ENCODE results near the gene RAD23A. TPM values are rescaled to one million over a fixed set of nuclear protein-coding genes. Genes with fewer than 3 reads are reported as not detected.

The RAD23A gene
- total RNA-seq, 4 donors from 2014 or later: 101 to 128 (median 105) TPM

GRCh38 chr19:12930002-12930645, 15.5 kb upstream of the RAD23A start:
- H3K4me3 ChIP-seq (ENCODE audit: low read depth, poor library complexity, severe bottlenecking): no peak overlapping the region
- intact Hi-C loops (cut with DNase I; ENCODE audit: low total_unique reads): no loop called here
- WGBS, 2 donors: 92 to 94% methylated on average over 19 of the region's 19 CpGs
- TF ChIP-seq POLR2A (IDR thresholded peaks at IDR 0.05): no peak
- TF ChIP-seq CTCF (IDR thresholded peaks at IDR 0.05): no peak
- DNase-seq (ENCODE audit: low spot score in 2 of 2): no peak

- intact Hi-C loops (cut with DNase I; ENCODE audit: low total_unique reads): no loop called here
- H3K4me3 ChIP-seq (ENCODE audit: low read depth, poor library complexity, severe bottlenecking): peak overlapping the region; percentile 82
- TF ChIP-seq CTCF (IDR thresholded peaks at IDR 0.05): no peak
- no peak for TF ChIP-seq POLR2A (IDR thresholded peaks at IDR 0.05)
- DNase-seq (ENCODE audit: low spot score in 2 of 2): no peak
- WGBS, 2 donors: 29 to 33% methylated on average over 16 of the region's 16 CpGs
Measured at GRCh38 chr19:12932392-12933286, 13.0 kb upstream of the RAD23A start.

GRCh38 chr19:12933287-12934072, 12.2 kb upstream of the RAD23A start, which contains the start of gene FARSA:
Gene FARSA (minus strand): TSS chr19:12933711. CDS start chr19:12933696, 15 bp downstream.
- H3K4me3 ChIP-seq (ENCODE audit: low read depth, poor library complexity, severe bottlenecking): peak within 1 kb of the TSS; percentile 82
- WGBS, 2 donors: 3 to 5% methylated on average over 46 to 47 of the region's 51 CpGs
- intact Hi-C loops (cut with DNase I; ENCODE audit: low total_unique reads): no loop called here
- peak; percentile 92 to 99 for DNase-seq (ENCODE audit: low spot score in 2 of 2)
- TF ChIP-seq CTCF (IDR thresholded peaks at IDR 0.05) (no peak), POLR2A (IDR thresholded peaks at IDR 0.05) (no peak)

- H3K4me3 ChIP-seq (ENCODE audit: low read depth, poor library complexity, severe bottlenecking): no peak overlapping the region
- TF ChIP-seq CTCF (IDR thresholded peaks at IDR 0.05): no peak
- no peak for TF ChIP-seq POLR2A (IDR thresholded peaks at IDR 0.05)
- WGBS, 2 donors: 86 to 88% methylated on average over 10 of the region's 10 CpGs
- DNase-seq (ENCODE audit: low spot score in 2 of 2): no peak
- intact Hi-C loops (cut with DNase I; ENCODE audit: low total_unique reads): no loop called here
Measured at GRCh38 chr19:12935071-12935470, 10.6 kb upstream of the RAD23A start.

GRCh38 chr19:12936582-12936981, 9.1 kb upstream of the RAD23A start:
- no peak overlapping the region for H3K4me3 ChIP-seq (ENCODE audit: low read depth, poor library complexity, severe bottlenecking)
- TF ChIP-seq POLR2A (IDR thresholded peaks at IDR 0.05): no peak
- TF ChIP-seq CTCF (IDR thresholded peaks at IDR 0.05): no peak
- WGBS, 2 donors: 70% methylated on average over 6 to 7 of the region's 7 CpGs
- no peak for DNase-seq (ENCODE audit: low spot score in 2 of 2)
- intact Hi-C loops (cut with DNase I; ENCODE audit: low total_unique reads): no loop called here
